HepG2 (cell line): ENCODE results near the gene HS6ST1.

Experiments used
- ARNT2 ChIP-seq: sonication (generic); formaldehyde crosslinking; IDR thresholded peaks from 2 replicates; pipeline ENCODE4 v1.8.0; 2022; ENCODE audit warnings: mild to moderate bottlenecking, low read depth, missing genetic modification reagents, moderate library complexity
- KDM1A ChIP-seq: IDR thresholded peaks from 2 replicates; pipeline ENCODE4 v1.6.1; 2016; ENCODE audit warnings: missing compliant biosample characterization

DNA sequence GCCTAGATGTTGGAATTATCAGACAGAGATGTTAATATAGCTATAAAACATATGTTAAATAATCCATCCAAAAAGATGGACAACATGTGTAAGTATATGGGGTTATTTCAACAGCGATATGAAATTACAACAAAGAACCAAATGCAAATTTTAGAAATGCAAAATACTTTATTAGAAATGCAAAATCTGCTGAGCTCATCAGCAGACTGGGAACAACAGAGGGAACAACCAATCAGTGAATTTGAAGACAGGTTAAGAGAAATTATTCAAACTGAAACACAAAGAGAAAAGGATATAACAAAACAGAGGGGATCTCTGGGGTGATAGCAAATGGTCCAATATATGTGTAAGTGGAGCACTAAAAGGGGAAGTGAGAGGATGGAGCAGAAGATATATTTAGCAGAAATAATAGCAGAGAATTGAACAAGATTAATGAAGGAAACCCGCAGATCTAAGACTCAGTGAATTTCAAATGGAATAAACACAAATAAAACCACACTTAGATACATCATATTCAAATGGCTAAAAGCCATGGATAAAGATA lies 13.5 kb upstream of the HS6ST1 start:
- TF ChIP-seq KDM1A (CRISPR knock-in tag) (no peak), ARNT2 (CRISPR knock-in tag) (no peak)
